Fibroblast of lung (primary cell): ENCODE measurements around the gene ASNSD1. TPM values are rescaled to one million over a fixed set of nuclear protein-coding genes. Genes with fewer than 3 reads are reported as not detected.

Experiments used
- DNase-seq, 2 donors: peaks; one replicate each; pipeline versions ENCODE4 v3.0.0 to v3.0.0-alpha.2; 2010; ENCODE audit warnings: low read depth in 2 of 2
- H2AFZ ChIP-seq: 2 replicates; pipeline ENCODE4 v1.5.1; 2012; ENCODE audit warnings: low read length, control low read depth, inconsistent platforms
- H3K27ac ChIP-seq: 2 replicates; pipeline ENCODE4 v1.5.1; 2011; ENCODE audit warnings: low read length, control low read depth; ENCODE audit not compliant: insufficient read depth
- H3K27me3 ChIP-seq: 2 replicates; pipeline ENCODE4 v1.5.1; 2011; ENCODE audit warnings: mild to moderate bottlenecking, low read length; ENCODE audit not compliant: control insufficient read depth, insufficient read depth
- H3K36me3 ChIP-seq: 2 replicates; pipeline ENCODE4 v1.5.1; 2011; ENCODE audit warnings: low read length; ENCODE audit not compliant: control insufficient read depth, insufficient read depth
- H3K4me1 ChIP-seq: 2 replicates; pipeline ENCODE4 v1.5.1; 2011; ENCODE audit warnings: low read length; ENCODE audit not compliant: control insufficient read depth, insufficient read depth; ENCODE audit errors: extremely low read depth
- H3K4me2 ChIP-seq: 2 replicates; pipeline ENCODE4 v1.5.1; 2011; ENCODE audit warnings: low read length, control low read depth; ENCODE audit not compliant: insufficient read depth; ENCODE audit errors: extremely low read depth
- H3K4me3 ChIP-seq, 4 experiments: fragments of 200-600 bp in 1 of 4; sonication (generic) in 1 of 4; replicated peaks in 1 of 4; 2 replicates each; pipeline ENCODE4 v1.5.1; 2011 to 2016; ENCODE audit warnings: low read length in 4 of 4, low read depth in 3 of 4, mild to moderate bottlenecking in 3 of 4, control low read depth in 2 of 4, inconsistent platforms in 1 of 4, mixed read lengths in 1 of 4; ENCODE audit not compliant: insufficient read depth in 1 of 4; ENCODE audit errors: control extremely low read depth in 1 of 4
- H3K79me2 ChIP-seq: 2 replicates; pipeline ENCODE4 v1.5.1; 2012; ENCODE audit warnings: mild to moderate bottlenecking, low read length, inconsistent platforms; ENCODE audit not compliant: control insufficient read depth, insufficient read depth
- H3K9ac ChIP-seq: 2 replicates; pipeline ENCODE4 v1.5.1; 2011; ENCODE audit warnings: mild to moderate bottlenecking, low read length, control low read depth; ENCODE audit not compliant: insufficient read depth
- H3K9me3 ChIP-seq: 2 replicates; pipeline ENCODE4 v1.5.1; 2012; ENCODE audit warnings: low read depth, low read length; ENCODE audit not compliant: control insufficient read depth, insufficient read depth
- H4K20me1 ChIP-seq: 2 replicates; pipeline ENCODE4 v1.5.1; 2011; ENCODE audit warnings: low read length; ENCODE audit not compliant: control insufficient read depth, insufficient read depth; ENCODE audit errors: extremely low read depth
- EZH2 ChIP-seq: IDR thresholded peaks from 2 replicates; pipeline ENCODE4 v1.5.1; 2012; ENCODE audit warnings: low read length, control low read depth, mild to moderate bottlenecking; ENCODE audit errors: missing control alignments
- polyA plus RNA-seq, 2 donors: library from polyadenylated mRNA; depleted of rRNA in 1 of 2; stranded (reverse) in 1 of 2; unstranded in 1 of 2; fragments of >200 nt; gene quantifications; 2 replicates each; pipeline ENCODE4 v1.2.1, GENCODE V29; 2011 to 2012; ENCODE audit warnings: missing spikeins in 1 of 2
- total RNA-seq: library from RNA; depleted of rRNA; stranded (reverse); fragments of >200 nt; gene quantifications from 2 replicates; pipeline ENCODE4 v1.2.1, GENCODE V29; 2014
- TF ChIP-seq, protein P1 (sequence below), 2 donors: IDR thresholded peaks in 1 of 2; conservative IDR thresholded peaks in 1 of 2; 1 replicate in 1 of 2; 2 replicates in 1 of 2; pipeline ENCODE4 v1.5.1; 2011 to 2012; ENCODE audit warnings: low read length in 2 of 2, control low read depth in 1 of 2, inconsistent platforms in 1 of 2, low read depth in 1 of 2, mild to moderate bottlenecking in 1 of 2

ASNSD1 gene
- total and polyA plus RNA-seq, 2 donors (not counting 1 experiment from before 2014, with no cell fraction given): 63.9 to 70.4 TPM

DNA sequence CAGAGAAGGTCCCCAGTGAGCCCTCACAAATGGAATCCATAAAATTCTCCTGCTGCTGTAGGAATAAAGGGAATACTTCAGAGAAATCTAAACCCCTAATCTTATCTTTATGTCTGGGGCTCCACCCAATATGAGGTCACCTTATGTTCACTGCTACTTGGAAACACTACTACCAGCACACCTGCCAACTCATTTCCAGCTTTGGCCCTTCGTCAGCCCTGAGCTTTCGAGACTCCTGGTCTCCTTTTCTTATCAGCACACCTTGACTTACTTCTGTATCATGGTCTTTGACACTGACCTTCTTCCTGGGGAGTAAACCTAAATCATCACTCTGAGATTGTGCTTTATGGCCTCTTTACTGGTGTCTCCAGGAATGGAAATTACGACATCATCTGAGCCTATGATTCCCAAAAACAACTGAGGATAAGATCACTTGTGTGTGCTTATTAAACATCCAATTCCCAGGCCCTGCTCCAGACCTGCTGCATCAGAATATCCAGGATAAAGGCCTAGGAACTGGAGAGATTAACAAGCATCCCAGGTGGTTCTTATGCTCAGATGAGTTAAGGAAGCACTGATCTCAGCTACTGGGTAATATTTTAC lies 22.2 kb upstream of the ASNSD1 start:
- no peak overlapping the region for H3K27ac ChIP-seq
- no peaks in the 10 kb centered on the region for H4K20me1 ChIP-seq
- no peaks in the 10 kb centered on the region for H3K36me3 ChIP-seq
- H2AFZ ChIP-seq: no peak overlapping the region
- no peak overlapping the region for H3K9ac ChIP-seq
- DNase-seq: peak in 1 of 2 donors; percentile 27
- H3K79me2 ChIP-seq: no peaks in the 10 kb centered on the region
- no peaks in the 10 kb centered on the region for H3K4me1 ChIP-seq
- H3K4me3 ChIP-seq: no peak overlapping the region
- no peaks in the 10 kb centered on the region for H3K9me3 ChIP-seq
- TF ChIP-seq, protein P1, sequence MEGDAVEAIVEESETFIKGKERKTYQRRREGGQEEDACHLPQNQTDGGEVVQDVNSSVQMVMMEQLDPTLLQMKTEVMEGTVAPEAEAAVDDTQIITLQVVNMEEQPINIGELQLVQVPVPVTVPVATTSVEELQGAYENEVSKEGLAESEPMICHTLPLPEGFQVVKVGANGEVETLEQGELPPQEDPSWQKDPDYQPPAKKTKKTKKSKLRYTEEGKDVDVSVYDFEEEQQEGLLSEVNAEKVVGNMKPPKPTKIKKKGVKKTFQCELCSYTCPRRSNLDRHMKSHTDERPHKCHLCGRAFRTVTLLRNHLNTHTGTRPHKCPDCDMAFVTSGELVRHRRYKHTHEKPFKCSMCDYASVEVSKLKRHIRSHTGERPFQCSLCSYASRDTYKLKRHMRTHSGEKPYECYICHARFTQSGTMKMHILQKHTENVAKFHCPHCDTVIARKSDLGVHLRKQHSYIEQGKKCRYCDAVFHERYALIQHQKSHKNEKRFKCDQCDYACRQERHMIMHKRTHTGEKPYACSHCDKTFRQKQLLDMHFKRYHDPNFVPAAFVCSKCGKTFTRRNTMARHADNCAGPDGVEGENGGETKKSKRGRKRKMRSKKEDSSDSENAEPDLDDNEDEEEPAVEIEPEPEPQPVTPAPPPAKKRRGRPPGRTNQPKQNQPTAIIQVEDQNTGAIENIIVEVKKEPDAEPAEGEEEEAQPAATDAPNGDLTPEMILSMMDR (conservative IDR thresholded peaks at IDR 0.05 in 1 of 2, IDR thresholded peaks at IDR 0.05 in 1 of 2; ENCODE audit: low read depth in 1 of 2, low read length in 2 of 2): no peak
- TF ChIP-seq EZH2: no peak
- no peaks in the 10 kb centered on the region for H3K27me3 ChIP-seq
- no peak overlapping the region for H3K4me2 ChIP-seq

DNA sequence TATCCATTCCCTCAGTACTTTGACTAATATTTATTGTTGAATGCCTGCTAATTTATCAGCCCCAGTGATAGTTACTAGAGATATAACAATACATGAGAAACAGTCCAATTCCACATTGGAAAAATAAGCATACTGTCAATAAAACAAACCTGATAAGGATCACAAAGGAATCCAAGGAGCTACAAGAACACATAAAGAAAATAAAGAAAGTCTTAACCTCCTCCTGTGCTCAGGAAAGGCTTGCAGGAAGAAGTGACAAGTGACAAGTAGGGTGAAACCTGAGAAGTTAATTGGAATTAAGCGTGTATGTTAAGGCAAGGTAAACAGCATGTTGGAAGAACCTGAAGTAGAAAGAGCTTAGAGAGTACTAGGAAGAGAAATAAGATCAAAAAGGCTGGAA lies 20.3 kb upstream of the ASNSD1 start:
- Histone ChIP-seq H3K79me2 (no peaks in the 10 kb centered on the region), H2AFZ (no peak overlapping the region), H3K4me1 (no peaks in the 10 kb centered on the region), H4K20me1 (no peaks in the 10 kb centered on the region), H3K36me3 (no peaks in the 10 kb centered on the region), H3K4me3 (no peak overlapping the region), H3K9me3 (no peaks in the 10 kb centered on the region), H3K27me3 (no peaks in the 10 kb centered on the region), H3K27ac (no peak overlapping the region), H3K4me2 (no peak overlapping the region), H3K9ac (no peak overlapping the region)
- DNase-seq: no peak
- TF ChIP-seq, protein P1 (conservative IDR thresholded peaks at IDR 0.05 in 1 of 2, IDR thresholded peaks at IDR 0.05 in 1 of 2; ENCODE audit: low read depth in 1 of 2, low read length in 2 of 2): no peak
- no peak for TF ChIP-seq EZH2

DNA sequence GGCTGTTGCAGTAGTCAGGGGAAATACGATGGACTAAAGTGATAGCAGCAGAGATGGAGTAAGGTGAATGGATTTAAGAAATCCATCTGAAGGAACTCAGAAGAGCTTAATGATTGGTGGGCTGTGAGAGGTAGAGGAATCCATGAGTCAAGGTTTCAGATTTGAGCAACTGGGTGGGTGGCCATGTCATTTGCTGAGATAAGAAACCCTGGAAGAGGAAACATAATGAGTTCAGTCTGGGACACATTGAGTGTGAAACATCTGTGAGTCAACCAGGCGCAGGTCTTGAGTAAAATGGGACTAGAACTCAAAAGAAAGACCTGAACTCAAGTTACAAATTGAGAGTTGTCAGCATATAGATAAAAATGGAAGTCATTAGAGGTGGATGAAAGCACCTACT lies 19.7 kb upstream of the ASNSD1 start:
- no peak for TF ChIP-seq EZH2
- TF ChIP-seq, protein P1 (conservative IDR thresholded peaks at IDR 0.05 in 1 of 2, IDR thresholded peaks at IDR 0.05 in 1 of 2; ENCODE audit: low read depth in 1 of 2, low read length in 2 of 2): no peak
- H2AFZ ChIP-seq: no peak overlapping the region
- H3K9me3 ChIP-seq: no peaks in the 10 kb centered on the region
- no peak overlapping the region for H3K4me2 ChIP-seq
- no peaks in the 10 kb centered on the region for H3K27me3 ChIP-seq
- no peak overlapping the region for H3K27ac ChIP-seq
- H3K9ac ChIP-seq: no peak overlapping the region
- no peaks in the 10 kb centered on the region for H4K20me1 ChIP-seq
- no peak overlapping the region for H3K4me3 ChIP-seq
- H3K36me3 ChIP-seq: no peaks in the 10 kb centered on the region
- no peaks in the 10 kb centered on the region for H3K4me1 ChIP-seq
- H3K79me2 ChIP-seq: no peaks in the 10 kb centered on the region
- peak in 1 of 2 donors; percentile 75 for DNase-seq
